HepG2 (cell line): ENCODE results near the gene SOCS1. TPM values are rescaled to one million over a fixed set of nuclear protein-coding genes. Genes with fewer than 3 reads are reported as not detected.

ENCODE experiments used
- AFF4 ChIP-seq: sonication (generic); formaldehyde crosslinking; IDR thresholded peaks from 2 replicates; pipeline ENCODE4 v1.4.0; 2020; ENCODE audit warnings: missing genetic modification reagents
- CCAR2 ChIP-seq: fragments of 200-400 bp; formaldehyde crosslinking; optimal IDR thresholded peaks from 2 replicates; pipeline ENCODE3; 2018; ENCODE audit warnings: low read depth, mild to moderate bottlenecking, low read length, moderate library complexity
- HDAC2 ChIP-seq: sonication (generic); formaldehyde crosslinking; IDR thresholded peaks from 2 replicates; pipeline ENCODE4 v1.4.0; 2020; ENCODE audit warnings: missing genetic modification reagents
- HMG20B ChIP-seq: conservative IDR thresholded peaks from 2 replicates; pipeline ENCODE4 v1.6.1; 2016; ENCODE audit warnings: missing genetic modification reagents, missing compliant biosample characterization
- HNF4A ChIP-seq: sonication (generic); formaldehyde crosslinking; IDR thresholded peaks from 2 replicates; pipeline ENCODE4 v1.4.0; 2020; ENCODE audit warnings: missing genetic modification reagents
- KLF15 ChIP-seq: sonication (generic); formaldehyde crosslinking; IDR thresholded peaks from 2 replicates; pipeline ENCODE4 v1.8.1; 2023; ENCODE audit warnings: borderline replicate concordance, mild to moderate bottlenecking, inconsistent platforms, missing genetic modification reagents, mixed read lengths
- MLLT10 ChIP-seq: sonication (generic); formaldehyde crosslinking; IDR thresholded peaks from 2 replicates; pipeline ENCODE4 v1.4.0; 2020; ENCODE audit warnings: missing genetic modification reagents
- MXI1 ChIP-seq: IDR thresholded peaks from 3 replicates; pipeline ENCODE4 v1.6.1; 2012; ENCODE audit warnings: low read depth, low read length, inconsistent platforms, borderline replicate concordance
- PLSCR1 ChIP-seq: sonication (generic); formaldehyde crosslinking; IDR thresholded peaks from 2 replicates; pipeline ENCODE4 v1.5.0; 2020; ENCODE audit warnings: missing genetic modification reagents, mild to moderate bottlenecking, borderline replicate concordance
- POLR2A ChIP-seq, 2 experiments: IDR thresholded peaks; 2 replicates each; pipeline ENCODE4 v1.6.1; 2011; ENCODE audit warnings: low read depth in 2 of 2, low read length in 2 of 2, mild to moderate bottlenecking in 1 of 2, moderate library complexity in 1 of 2; ENCODE audit not compliant: insufficient read depth in 1 of 2
- PRDM4 ChIP-seq: sonication (generic); formaldehyde crosslinking; IDR thresholded peaks from 2 replicates; pipeline ENCODE4 v1.9.0; 2021; ENCODE audit warnings: missing genetic modification reagents, borderline replicate concordance
- RFXAP ChIP-seq: sonication (generic); formaldehyde crosslinking; IDR thresholded peaks from 2 replicates; pipeline ENCODE4 v1.4.0; 2020; ENCODE audit warnings: missing genetic modification reagents, borderline replicate concordance
- ZBTB39 ChIP-seq: sonication (generic); formaldehyde crosslinking; IDR thresholded peaks from 2 replicates; pipeline ENCODE4 v1.5.0; 2020; ENCODE audit warnings: missing genetic modification reagents
- ZFP62 ChIP-seq: sonication (generic); formaldehyde crosslinking; IDR thresholded peaks from 2 replicates; pipeline ENCODE4 v1.4.0; 2020; ENCODE audit warnings: missing genetic modification reagents
- ZNF17 ChIP-seq: sonication (generic); formaldehyde crosslinking; IDR thresholded peaks from 2 replicates; pipeline ENCODE4 v1.5.0; 2020; ENCODE audit warnings: mild to moderate bottlenecking, missing genetic modification reagents
- ZNF205 ChIP-seq: IDR thresholded peaks from 2 replicates; pipeline ENCODE4 v1.6.1; 2018; ENCODE audit warnings: missing biosample characterization, missing genetic modification reagents
- ZNF260 ChIP-seq: sonication (generic); formaldehyde crosslinking; IDR thresholded peaks from 2 replicates; pipeline ENCODE4 v1.4.0; 2020; ENCODE audit warnings: missing genetic modification reagents, low read depth, mild to moderate bottlenecking, borderline replicate concordance
- ZNF558 ChIP-seq: sonication (generic); formaldehyde crosslinking; IDR thresholded peaks from 2 replicates; pipeline ENCODE4 v1.9.0; 2022; ENCODE audit warnings: mild to moderate bottlenecking, missing genetic modification reagents, borderline replicate concordance
- ZNF563 ChIP-seq: sonication (generic); formaldehyde crosslinking; IDR thresholded peaks from 2 replicates; pipeline ENCODE4 v1.8.0; 2022; ENCODE audit warnings: mild to moderate bottlenecking, moderate library complexity, missing genetic modification reagents
- ZNF749 ChIP-seq: sonication (generic); formaldehyde crosslinking; IDR thresholded peaks from 2 replicates; pipeline ENCODE4 v1.8.0; 2022; ENCODE audit warnings: mild to moderate bottlenecking, missing genetic modification reagents, moderate library complexity, borderline replicate concordance
- ZNF816 ChIP-seq: sonication (generic); formaldehyde crosslinking; IDR thresholded peaks from 2 replicates; pipeline ENCODE4 v1.8.0; 2022; ENCODE audit warnings: missing genetic modification reagents, mild to moderate bottlenecking, borderline replicate concordance
- polyA plus RNA-seq, 8 experiments: library from polyadenylated mRNA; depleted of rRNA in 3 of 8; stranded (reverse) in 7 of 8; unstranded in 1 of 8; fragments of >200 nt; fragmentation: Illumina TruSeq in 4 of 8; extraction: Trizol in 4 of 8; gene quantifications; 2 replicates each; pipeline versions ENCODE4 v1.2.1 to v1.2.3, GENCODE V29; 2011 to 2016; ENCODE audit warnings: low read depth in 4 of 8, missing spikeins in 1 of 8, mixed read lengths in 1 of 8; ENCODE audit not compliant: insufficient read depth in 1 of 8
- total RNA-seq, 5 experiments: library from RNA; depleted of rRNA; stranded (reverse); fragments of >200 nt; fragmentation: Illumina TruSeq; extraction: Trizol; gene quantifications; 2 replicates each; pipeline ENCODE4 v1.2.3, GENCODE V29; 2016; ENCODE audit warnings: low read depth in 1 of 5

SOCS1 gene
- total and polyA plus RNA-seq, 2 of the 13 experiments (the other 11 are each of a cell fraction or from before 2014, with no cell fraction given) = 5.3 to 6.3 TPM

GRCh38 chr16:11224096-11224893 lies 31.7 kb downstream of the SOCS1 start (continued):
- no peak for TF ChIP-seq AFF4 (CRISPR knock-in tag)
- no peak for TF ChIP-seq PLSCR1
- TF ChIP-seq ZNF563 = peak; percentile 47; the same call in 1 of the 2 replicates
- TF ChIP-seq ZNF558 (CRISPR knock-in tag) = no peak
- TF ChIP-seq ZNF17 (CRISPR knock-in tag) = no peak
- TF ChIP-seq POLR2A (IDR thresholded peaks at IDR 0.05; ENCODE audit: insufficient read depth in 1 of 2, low read depth in 2 of 2, low read length in 2 of 2) = no peak
- TF ChIP-seq MXI1 = no peak
- no peak for TF ChIP-seq ZNF749 (CRISPR knock-in tag)
- 0 out of 2 replicates have a peak, but pooled peaks have one; percentile 36 for TF ChIP-seq ZFP62
- TF ChIP-seq RFXAP (CRISPR knock-in tag) = no peak
- no peak for TF ChIP-seq CCAR2
- TF ChIP-seq ZBTB39 (CRISPR knock-in tag) = no peak
- TF ChIP-seq ZNF816 (CRISPR knock-in tag) = no peak
- TF ChIP-seq HMG20B = no peak
- TF ChIP-seq ZNF205 (CRISPR knock-in tag) = peak; percentile 66; the same call in 1 of the 2 replicates
- TF ChIP-seq ZNF260 (CRISPR knock-in tag) = no peak
- TF ChIP-seq HDAC2 = peak; percentile 64; the same call in 1 of the 2 replicates
- TF ChIP-seq KLF15 (CRISPR knock-in tag) = no peak
- TF ChIP-seq PRDM4 = no peak
- TF ChIP-seq MLLT10 (CRISPR knock-in tag) = no peak
- TF ChIP-seq HNF4A = peak; percentile 64
